ENCODE measurements around the gene RAB11FIP2.

The RAB11FIP2 gene

DNA sequence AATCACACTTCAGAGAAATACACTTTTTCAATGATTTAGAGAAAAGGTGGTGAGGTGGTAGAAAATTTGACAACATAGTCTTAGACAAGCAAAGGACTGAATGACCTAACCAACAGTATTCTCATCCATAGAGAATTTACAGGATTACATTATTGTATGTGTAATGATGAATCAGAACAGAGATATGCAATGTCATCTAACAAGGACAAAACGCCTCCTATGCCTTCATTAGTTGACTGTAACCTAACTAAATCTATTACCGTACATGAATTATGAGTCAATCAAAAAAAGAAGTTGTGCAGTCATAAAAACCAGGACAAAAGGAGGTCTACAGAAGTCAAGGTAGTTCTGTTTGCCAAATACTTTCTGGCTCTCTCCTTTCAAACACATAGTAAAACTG, 66.5 kb downstream of the RAB11FIP2 start:
- Histone ChIP-seq H3K4me3 (ENCODE audit: low read depth, low read length) (no peak overlapping the region), H3K9me3 (ENCODE audit: control insufficient read depth, insufficient read depth, low read depth, low read length) (no peaks in the 10 kb centered on the region; the same call in 1 of the 2 replicates), H3K36me3 (ENCODE audit: control insufficient read depth in 2 of 2, insufficient read depth in 1 of 2, low read length in 2 of 2) (no peaks in the 10 kb centered on the region), H3K4me1 (ENCODE audit: control insufficient read depth, insufficient read depth, low read length) (no peaks in the 10 kb centered on the region), H3K27ac (ENCODE audit: extremely low read depth, low read depth, low read length) (no peak overlapping the region)
- POLR2A ChIA-PET, result no interaction called here
- CTCF ChIA-PET, result interaction anchor here (0.5 kb wide), 1 partner anchor 1585 kb away, joined by 4 read pairs; no protein-coding TSS in a partner anchor
- TF ChIP-seq ZNF600 (tag by site-specific recombination; IDR thresholded peaks at IDR 0.05), result no peak
- TF ChIP-seq ZSCAN30 (tag by site-specific recombination; IDR thresholded peaks at IDR 0.05), result no peak
- TF ChIP-seq, protein P1, sequence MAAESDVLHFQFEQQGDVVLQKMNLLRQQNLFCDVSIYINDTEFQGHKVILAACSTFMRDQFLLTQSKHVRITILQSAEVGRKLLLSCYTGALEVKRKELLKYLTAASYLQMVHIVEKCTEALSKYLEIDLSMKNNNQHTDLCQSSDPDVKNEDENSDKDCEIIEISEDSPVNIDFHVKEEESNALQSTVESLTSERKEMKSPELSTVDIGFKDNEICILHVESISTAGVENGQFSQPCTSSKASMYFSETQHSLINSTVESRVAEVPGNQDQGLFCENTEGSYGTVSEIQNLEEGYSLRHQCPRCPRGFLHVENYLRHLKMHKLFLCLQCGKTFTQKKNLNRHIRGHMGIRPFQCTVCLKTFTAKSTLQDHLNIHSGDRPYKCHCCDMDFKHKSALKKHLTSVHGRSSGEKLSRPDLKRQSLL (tag by site-specific recombination; IDR thresholded peaks at IDR 0.05), result no peak
- no peak for TF ChIP-seq ZNF837 (tag by site-specific recombination; IDR thresholded peaks at IDR 0.05)
- TF ChIP-seq, protein P2, sequence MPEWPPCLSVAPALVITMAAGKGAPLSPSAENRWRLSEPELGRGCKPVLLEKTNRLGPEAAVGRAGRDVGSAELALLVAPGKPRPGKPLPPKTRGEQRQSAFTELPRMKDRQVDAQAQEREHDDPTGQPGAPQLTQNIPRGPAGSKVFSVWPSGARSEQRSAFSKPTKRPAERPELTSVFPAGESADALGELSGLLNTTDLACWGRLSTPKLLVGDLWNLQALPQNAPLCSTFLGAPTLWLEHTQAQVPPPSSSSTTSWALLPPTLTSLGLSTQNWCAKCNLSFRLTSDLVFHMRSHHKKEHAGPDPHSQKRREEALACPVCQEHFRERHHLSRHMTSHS (tag by site-specific recombination; IDR thresholded peaks at IDR 0.05), result no peak
- no peak for TF ChIP-seq ZNF302 (tag by site-specific recombination; IDR thresholded peaks at IDR 0.05; ENCODE audit: low read depth)
- no peak for TF ChIP-seq SALL2 (tag by site-specific recombination; IDR thresholded peaks at IDR 0.05; ENCODE audit: borderline replicate concordance)
- TF ChIP-seq ZNF623 (tag by site-specific recombination; IDR thresholded peaks at IDR 0.05), result no peak
- TF ChIP-seq ZNF571 (tag by site-specific recombination; IDR thresholded peaks at IDR 0.05), result no peak
- no peak for TF ChIP-seq TCF7L2 (IDR thresholded peaks at IDR 0.05; ENCODE audit: borderline replicate concordance, low read depth, low read length)
- TF ChIP-seq, protein P3, sequence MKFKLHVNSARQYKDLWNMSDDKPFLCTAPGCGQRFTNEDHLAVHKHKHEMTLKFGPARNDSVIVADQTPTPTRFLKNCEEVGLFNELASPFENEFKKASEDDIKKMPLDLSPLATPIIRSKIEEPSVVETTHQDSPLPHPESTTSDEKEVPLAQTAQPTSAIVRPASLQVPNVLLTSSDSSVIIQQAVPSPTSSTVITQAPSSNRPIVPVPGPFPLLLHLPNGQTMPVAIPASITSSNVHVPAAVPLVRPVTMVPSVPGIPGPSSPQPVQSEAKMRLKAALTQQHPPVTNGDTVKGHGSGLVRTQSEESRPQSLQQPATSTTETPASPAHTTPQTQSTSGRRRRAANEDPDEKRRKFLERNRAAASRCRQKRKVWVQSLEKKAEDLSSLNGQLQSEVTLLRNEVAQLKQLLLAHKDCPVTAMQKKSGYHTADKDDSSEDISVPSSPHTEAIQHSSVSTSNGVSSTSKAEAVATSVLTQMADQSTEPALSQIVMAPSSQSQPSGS (tag by site-specific recombination; IDR thresholded peaks at IDR 0.05; ENCODE audit: low read depth), result no peak
- TF ChIP-seq EGR2 (tag by site-specific recombination; IDR thresholded peaks at IDR 0.05; ENCODE audit: low read depth), result no peak
- TF ChIP-seq ZNF221 (tag by site-specific recombination; IDR thresholded peaks at IDR 0.05; ENCODE audit: borderline replicate concordance), result no peak

DNA sequence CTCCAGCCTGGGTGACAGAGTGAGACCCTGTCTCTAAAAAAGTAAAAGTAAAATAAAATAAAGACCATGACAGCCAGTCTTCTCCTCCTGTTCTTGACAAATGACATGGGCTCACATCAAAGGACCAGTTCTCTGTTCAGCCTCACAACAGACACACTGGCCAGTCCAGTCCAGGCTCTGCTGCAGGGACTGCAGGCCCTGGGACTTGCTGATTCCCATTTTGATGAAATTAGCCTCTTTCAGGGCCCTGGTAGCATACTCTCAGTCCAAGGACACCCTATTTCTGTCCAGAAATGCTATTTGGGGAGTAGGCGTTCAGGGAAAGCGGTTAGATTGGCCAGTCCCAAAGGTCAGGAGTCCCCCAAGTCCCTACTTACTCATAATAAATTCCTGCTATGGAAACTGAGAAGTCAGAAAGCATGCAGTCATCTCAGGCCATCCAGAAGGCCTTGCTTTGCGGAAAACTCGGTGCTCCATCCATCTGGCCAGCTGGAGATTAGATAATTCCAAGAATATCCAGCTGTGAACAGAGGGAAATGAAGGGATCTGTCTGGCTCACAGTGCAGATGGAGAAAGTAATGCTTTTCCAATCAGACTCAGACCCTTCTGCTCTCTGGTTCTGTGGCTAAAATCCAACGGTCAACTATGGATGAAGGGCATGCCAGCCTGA, 74.4 kb downstream of the RAB11FIP2 start:
- H3K27ac ChIP-seq (ENCODE audit: extremely low read depth, low read depth, low read length), result no peak overlapping the region
- no peak overlapping the region for H3K4me3 ChIP-seq (ENCODE audit: low read depth, low read length)
- ChIA-PET POLR2A (no interaction called here), CTCF (no interaction called here)
- H3K4me1 ChIP-seq (ENCODE audit: control insufficient read depth, insufficient read depth, low read length), result peaks cover under 1% of the 10 kb centered on the region; the same call in 1 of the 2 replicates
- no peaks in the 10 kb centered on the region for H3K9me3 ChIP-seq (ENCODE audit: control insufficient read depth, insufficient read depth, low read depth, low read length)
- no peaks in the 10 kb centered on the region for H3K36me3 ChIP-seq (ENCODE audit: control insufficient read depth in 2 of 2, insufficient read depth in 1 of 2, low read length in 2 of 2)
- TF ChIP-seq, protein P4, sequence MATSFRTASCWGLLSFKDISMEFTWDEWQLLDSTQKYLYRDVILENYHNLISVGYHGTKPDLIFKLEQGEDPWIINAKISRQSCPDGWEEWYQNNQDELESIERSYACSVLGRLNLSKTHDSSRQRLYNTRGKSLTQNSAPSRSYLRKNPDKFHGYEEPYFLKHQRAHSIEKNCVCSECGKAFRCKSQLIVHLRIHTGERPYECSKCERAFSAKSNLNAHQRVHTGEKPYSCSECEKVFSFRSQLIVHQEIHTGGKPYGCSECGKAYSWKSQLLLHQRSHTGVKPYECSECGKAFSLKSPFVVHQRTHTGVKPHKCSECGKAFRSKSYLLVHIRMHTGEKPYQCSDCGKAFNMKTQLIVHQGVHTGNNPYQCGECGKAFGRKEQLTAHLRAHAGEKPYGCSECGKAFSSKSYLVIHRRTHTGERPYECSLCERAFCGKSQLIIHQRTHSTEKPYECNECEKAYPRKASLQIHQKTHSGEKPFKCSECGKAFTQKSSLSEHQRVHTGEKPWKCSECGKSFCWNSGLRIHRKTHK (tag by site-specific recombination; IDR thresholded peaks at IDR 0.05), result no peak
- TF ChIP-seq ZNF211 (tag by site-specific recombination; IDR thresholded peaks at IDR 0.05; ENCODE audit: low read depth), result no peak
- no peak for TF ChIP-seq SCRT1 (tag by site-specific recombination; IDR thresholded peaks at IDR 0.05; ENCODE audit: borderline replicate concordance)
- TF ChIP-seq GFI1B (tag by site-specific recombination; IDR thresholded peaks at IDR 0.05), result no peak
- TF ChIP-seq ZNF394 (tag by site-specific recombination; IDR thresholded peaks at IDR 0.05; ENCODE audit: borderline replicate concordance), result no peak
- TF ChIP-seq ZNF514 (tag by site-specific recombination; IDR thresholded peaks at IDR 0.05), result no peak
- TF ChIP-seq, protein P5, sequence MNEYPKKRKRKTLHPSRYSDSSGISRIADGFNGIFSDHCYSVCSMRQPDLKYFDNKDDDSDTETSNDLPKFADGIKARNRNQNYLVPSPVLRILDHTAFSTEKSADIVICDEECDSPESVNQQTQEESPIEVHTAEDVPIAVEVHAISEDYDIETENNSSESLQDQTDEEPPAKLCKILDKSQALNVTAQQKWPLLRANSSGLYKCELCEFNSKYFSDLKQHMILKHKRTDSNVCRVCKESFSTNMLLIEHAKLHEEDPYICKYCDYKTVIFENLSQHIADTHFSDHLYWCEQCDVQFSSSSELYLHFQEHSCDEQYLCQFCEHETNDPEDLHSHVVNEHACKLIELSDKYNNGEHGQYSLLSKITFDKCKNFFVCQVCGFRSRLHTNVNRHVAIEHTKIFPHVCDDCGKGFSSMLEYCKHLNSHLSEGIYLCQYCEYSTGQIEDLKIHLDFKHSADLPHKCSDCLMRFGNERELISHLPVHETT (tag by site-specific recombination; IDR thresholded peaks at IDR 0.05), result no peak
- TF ChIP-seq, protein P6, sequence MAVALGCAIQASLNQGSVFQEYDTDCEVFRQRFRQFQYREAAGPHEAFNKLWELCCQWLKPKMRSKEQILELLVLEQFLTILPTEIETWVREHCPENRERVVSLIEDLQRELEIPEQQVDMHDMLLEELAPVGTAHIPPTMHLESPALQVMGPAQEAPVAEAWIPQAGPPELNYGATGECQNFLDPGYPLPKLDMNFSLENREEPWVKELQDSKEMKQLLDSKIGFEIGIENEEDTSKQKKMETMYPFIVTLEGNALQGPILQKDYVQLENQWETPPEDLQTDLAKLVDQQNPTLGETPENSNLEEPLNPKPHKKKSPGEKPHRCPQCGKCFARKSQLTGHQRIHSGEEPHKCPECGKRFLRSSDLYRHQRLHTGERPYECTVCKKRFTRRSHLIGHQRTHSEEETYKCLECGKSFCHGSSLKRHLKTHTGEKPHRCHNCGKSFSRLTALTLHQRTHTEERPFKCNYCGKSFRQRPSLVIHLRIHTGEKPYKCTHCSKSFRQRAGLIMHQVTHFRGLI (tag by site-specific recombination; IDR thresholded peaks at IDR 0.05), result no peak
- TF ChIP-seq, protein P7, sequence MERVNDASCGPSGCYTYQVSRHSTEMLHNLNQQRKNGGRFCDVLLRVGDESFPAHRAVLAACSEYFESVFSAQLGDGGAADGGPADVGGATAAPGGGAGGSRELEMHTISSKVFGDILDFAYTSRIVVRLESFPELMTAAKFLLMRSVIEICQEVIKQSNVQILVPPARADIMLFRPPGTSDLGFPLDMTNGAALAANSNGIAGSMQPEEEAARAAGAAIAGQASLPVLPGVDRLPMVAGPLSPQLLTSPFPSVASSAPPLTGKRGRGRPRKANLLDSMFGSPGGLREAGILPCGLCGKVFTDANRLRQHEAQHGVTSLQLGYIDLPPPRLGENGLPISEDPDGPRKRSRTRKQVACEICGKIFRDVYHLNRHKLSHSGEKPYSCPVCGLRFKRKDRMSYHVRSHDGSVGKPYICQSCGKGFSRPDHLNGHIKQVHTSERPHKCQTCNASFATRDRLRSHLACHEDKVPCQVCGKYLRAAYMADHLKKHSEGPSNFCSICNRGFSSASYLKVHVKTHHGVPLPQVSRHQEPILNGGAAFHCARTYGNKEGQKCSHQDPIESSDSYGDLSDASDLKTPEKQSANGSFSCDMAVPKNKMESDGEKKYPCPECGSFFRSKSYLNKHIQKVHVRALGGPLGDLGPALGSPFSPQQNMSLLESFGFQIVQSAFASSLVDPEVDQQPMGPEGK (tag by site-specific recombination; IDR thresholded peaks at IDR 0.05), result no peak
- no peak for TF ChIP-seq YY1 (tag by site-specific recombination; IDR thresholded peaks at IDR 0.05)
